GM13977 (cell line): Measurements from ENCODE around the gene CRYAB.

Experiments used
- DNase-seq: peaks from one replicate; pipeline ENCODE4 v3.0.0; 2012; ENCODE audit warnings: low spot score
- CTCF ChIP-seq: IDR thresholded peaks from 2 replicates; pipeline ENCODE4 v1.5.1; 2012; ENCODE audit warnings: mild to moderate bottlenecking, control low read depth; ENCODE audit not compliant: insufficient read depth; ENCODE audit errors: extremely low read depth, missing control alignments
- in situ Hi-C: fragments of 300-500 bp; cut with MboI; formaldehyde crosslinking; loops from one replicate; pipeline ENCODE4 v1.12.0; 2022; ENCODE audit warnings: low sequenced_read_pairs, low pct_unique_long_range_greater_than_20kb, mixed read lengths, inconsistent platforms; ENCODE audit not compliant: unreplicated experiment

Gene CRYAB

GRCh38 chr11:111911563-111912401, at the start of gene CRYAB:
CRYAB (minus strand) TSS chr11:111911770; CDS start chr11:111911724, 46 bp downstream.
- in situ Hi-C loops = no loop called here
- TF ChIP-seq CTCF = no peak
- DNase-seq = no peak

GRCh38 chr11:111960916-111961315, 49.3 kb upstream of the CRYAB start:
- in situ Hi-C loops = no loop called here
- no peak for DNase-seq
- no peak for TF ChIP-seq CTCF

GRCh38 chr11:111957663-111958444, 46.3 kb upstream of the CRYAB start:
- DNase-seq = no peak
- TF ChIP-seq CTCF = no peak
- in situ Hi-C loops = no loop called here

GRCh38 chr11:111954154-111954553, 42.6 kb upstream of the CRYAB start:
- no peak for TF ChIP-seq CTCF

GRCh38 chr11:111951565-111951964, 40.0 kb upstream of the CRYAB start:
- no peak for TF ChIP-seq CTCF
- in situ Hi-C loops = no loop called here
- no peak for DNase-seq

More at GRCh38 chr11:111954154-111954553, 42.6 kb upstream of the CRYAB start:
- no peak for DNase-seq
- in situ Hi-C loops = no loop called here

GRCh38 chr11:111949519-111950426, 38.2 kb upstream of the CRYAB start:
- DNase-seq = no peak
- no peak for TF ChIP-seq CTCF
- in situ Hi-C loops = no loop called here
